Calu3 (cell line): ENCODE measurements around the gene RABGAP1L. TPM values are rescaled to one million over a fixed set of nuclear protein-coding genes. Genes with fewer than 3 reads are reported as not detected.
"Not testable (repeated sequence)": the region's sequence is repeated elsewhere in the genome, so short reads cannot be mapped to it uniquely, and the experiment has no call there.

Source experiments
- BruUV-seq: library from RNA; stranded (reverse); fragments of 400-500 nt; replicated peaks from 2 replicates; lab custom pipeline; 2021; lab: Mats Ljungman, UMichigan
- CTCF ChIA-PET: fragments of 300-600 bp; sonication (Branson Sonifier 250); formaldehyde crosslinking; loops from one replicate; lab custom pipeline; 2022; ENCODE audit warnings: antibody characterized with exemption; lab: Charles Lee
- DNase-seq: peaks from one replicate; pipeline ENCODE4 v3.0.0; 2022
- H3K27ac Mint-ChIP-seq: one replicate; pipeline ENCODE4 v1.8.0; 2022; ENCODE audit warnings: mixed read lengths; ENCODE audit not compliant: unreplicated experiment
- H3K27me3 Mint-ChIP-seq: one replicate; pipeline ENCODE4 v1.8.0; 2022; ENCODE audit warnings: mixed read lengths; ENCODE audit not compliant: unreplicated experiment
- H3K36me3 Mint-ChIP-seq: one replicate; pipeline ENCODE4 v1.8.0; 2022; ENCODE audit warnings: mild to moderate bottlenecking, moderate library complexity, mixed read lengths; ENCODE audit not compliant: insufficient read depth, unreplicated experiment
- H3K4me1 Mint-ChIP-seq: one replicate; pipeline ENCODE4 v1.8.0; 2022; ENCODE audit warnings: mild to moderate bottlenecking, low read depth, mixed read lengths; ENCODE audit not compliant: unreplicated experiment
- H3K4me3 Mint-ChIP-seq: one replicate; pipeline ENCODE4 v1.8.0; 2022; ENCODE audit warnings: mild to moderate bottlenecking, low read depth, moderate library complexity, mixed read lengths; ENCODE audit not compliant: unreplicated experiment
- H3K9me3 Mint-ChIP-seq: one replicate; pipeline ENCODE4 v1.8.0; 2022; ENCODE audit warnings: low read depth, mixed read lengths; ENCODE audit not compliant: unreplicated experiment
- intact Hi-C: fragments of 100-400 bp; cut with micrococcal nuclease; formaldehyde crosslinking; loops from one replicate; pipeline ENCODE4 v1.10.0; 2022; ENCODE audit not compliant: unreplicated experiment
- total RNA-seq: library from RNA; stranded (reverse); gene quantifications from 2 replicates; pipeline ENCODE4 v1.2.3, GENCODE V29; 2022
- TF ChIP-seq, protein P1 (sequence below): fragments of 200-600 bp; IDR thresholded peaks from one replicate; pipeline ENCODE4 v1.8.0; 2022; ENCODE audit warnings: antibody characterized with exemption; ENCODE audit not compliant: unreplicated experiment

Gene RABGAP1L
- total RNA-seq, 1 experiment from 2014 or later: 135 TPM

DNA sequence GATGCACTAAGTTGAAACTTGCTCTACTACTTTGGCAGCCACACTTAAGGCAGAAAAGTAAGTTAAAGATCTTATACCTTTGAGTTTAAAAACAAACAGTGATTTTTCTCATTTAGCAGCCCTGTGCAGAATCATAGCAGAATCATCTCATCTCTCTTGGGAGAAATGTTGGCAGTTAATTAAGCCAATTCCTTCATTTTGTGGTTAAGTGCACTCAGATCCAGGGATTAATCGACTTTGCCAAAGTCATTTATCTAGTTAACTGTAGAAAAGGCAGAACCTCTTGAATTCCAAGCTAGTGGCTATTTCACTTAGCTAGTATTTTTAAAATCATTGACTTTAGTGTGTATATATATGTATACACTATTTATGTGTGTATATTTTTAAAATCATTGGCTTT, 413.5 kb downstream of the RABGAP1L start:
- H3K9me3 Mint-ChIP-seq: peaks cover 3% of the 10 kb centered on the region
- TF ChIP-seq, protein P1, sequence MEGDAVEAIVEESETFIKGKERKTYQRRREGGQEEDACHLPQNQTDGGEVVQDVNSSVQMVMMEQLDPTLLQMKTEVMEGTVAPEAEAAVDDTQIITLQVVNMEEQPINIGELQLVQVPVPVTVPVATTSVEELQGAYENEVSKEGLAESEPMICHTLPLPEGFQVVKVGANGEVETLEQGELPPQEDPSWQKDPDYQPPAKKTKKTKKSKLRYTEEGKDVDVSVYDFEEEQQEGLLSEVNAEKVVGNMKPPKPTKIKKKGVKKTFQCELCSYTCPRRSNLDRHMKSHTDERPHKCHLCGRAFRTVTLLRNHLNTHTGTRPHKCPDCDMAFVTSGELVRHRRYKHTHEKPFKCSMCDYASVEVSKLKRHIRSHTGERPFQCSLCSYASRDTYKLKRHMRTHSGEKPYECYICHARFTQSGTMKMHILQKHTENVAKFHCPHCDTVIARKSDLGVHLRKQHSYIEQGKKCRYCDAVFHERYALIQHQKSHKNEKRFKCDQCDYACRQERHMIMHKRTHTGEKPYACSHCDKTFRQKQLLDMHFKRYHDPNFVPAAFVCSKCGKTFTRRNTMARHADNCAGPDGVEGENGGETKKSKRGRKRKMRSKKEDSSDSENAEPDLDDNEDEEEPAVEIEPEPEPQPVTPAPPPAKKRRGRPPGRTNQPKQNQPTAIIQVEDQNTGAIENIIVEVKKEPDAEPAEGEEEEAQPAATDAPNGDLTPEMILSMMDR: no peak
- no peak for DNase-seq
- H3K4me3 Mint-ChIP-seq: no peak overlapping the region
- H3K36me3 Mint-ChIP-seq: no peaks in the 10 kb centered on the region
- CTCF ChIA-PET: no interaction called here
- H3K27ac Mint-ChIP-seq: no peak overlapping the region
- intact Hi-C loops: no loop called here
- no peaks in the 10 kb centered on the region for H3K27me3 Mint-ChIP-seq
- no peaks in the 10 kb centered on the region for H3K4me1 Mint-ChIP-seq
- no TSS peak for BruUV-seq

DNA sequence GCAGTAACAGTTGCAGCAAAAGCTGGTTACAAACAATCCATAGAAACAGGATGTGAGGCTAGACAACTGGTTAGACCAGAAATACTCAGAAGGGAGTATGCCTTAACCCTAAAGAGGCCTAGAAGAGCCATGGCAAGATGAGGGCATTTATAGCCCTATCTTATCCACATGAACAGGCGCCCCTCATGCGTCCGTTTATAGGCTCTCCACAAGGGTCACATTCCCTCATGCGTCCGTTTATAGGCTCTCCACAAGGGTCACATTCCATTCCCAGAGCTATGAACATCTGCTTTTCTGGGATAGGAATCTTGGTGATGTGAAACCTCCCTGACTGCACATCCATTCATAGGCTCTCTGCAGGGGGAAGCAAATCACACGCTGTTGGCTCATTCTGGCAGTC, 416.8 kb downstream of the RABGAP1L start:
- H3K36me3 Mint-ChIP-seq, H3K4me1 Mint-ChIP-seq, BruUV-seq, H3K9me3 Mint-ChIP-seq, H3K27me3 Mint-ChIP-seq, H3K27ac Mint-ChIP-seq, DNase-seq, H3K4me3 Mint-ChIP-seq, intact Hi-C loops, CTCF ChIA-PET: not testable (repeated sequence)

DNA sequence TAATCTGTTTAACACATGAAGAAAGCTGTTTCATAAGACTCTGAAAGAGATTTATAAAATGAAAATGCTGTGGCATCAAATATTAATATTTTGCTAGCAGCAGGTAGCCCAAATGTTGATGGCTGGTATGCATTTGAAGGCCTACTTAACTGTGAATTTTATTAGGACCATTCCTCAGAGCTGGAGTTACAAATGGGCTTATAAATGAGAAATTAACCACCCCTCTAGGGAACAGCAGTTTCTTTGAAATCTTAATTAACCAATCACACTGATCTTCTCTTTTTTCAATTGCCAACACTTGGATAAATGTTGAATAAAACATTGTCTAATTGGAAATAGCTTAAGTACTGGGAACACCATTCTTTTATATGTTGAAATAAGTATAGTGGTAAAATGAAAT, 418.4 kb downstream of the RABGAP1L start:
- Mint-ChIP-seq H3K36me3 (no peaks in the 10 kb centered on the region), H3K27ac (no peak overlapping the region), H3K9me3 (peaks cover 3% of the 10 kb centered on the region), H3K4me1 (no peaks in the 10 kb centered on the region), H3K4me3 (no peak overlapping the region), H3K27me3 (no peaks in the 10 kb centered on the region)
- CTCF ChIA-PET: no interaction called here
- DNase-seq: no peak
- intact Hi-C loops: no loop called here
- TF ChIP-seq, protein P1: no peak
- BruUV-seq: no TSS peak

DNA sequence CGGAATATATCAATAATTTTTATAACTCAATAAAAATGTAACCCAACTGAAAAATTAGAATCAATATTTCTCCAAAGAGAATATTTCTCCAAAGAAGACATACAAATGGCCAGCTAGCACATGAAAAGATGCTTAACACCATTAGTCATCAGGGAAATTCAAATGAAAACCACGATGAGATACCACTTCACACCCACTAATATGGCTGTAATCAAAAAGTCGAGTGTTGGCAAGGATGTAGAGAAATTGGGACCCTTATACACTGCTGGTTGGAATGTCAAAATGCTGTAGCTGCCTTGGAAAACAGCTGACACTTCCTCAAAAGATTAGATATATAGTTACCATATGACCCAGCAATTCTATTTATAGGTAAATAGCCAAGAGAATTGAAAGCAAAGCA, 421.5 kb downstream of the RABGAP1L start:
- TF ChIP-seq, protein P1: no peak
- no peak overlapping the region for H3K4me3 Mint-ChIP-seq
- intact Hi-C loops: no loop called here
- H3K36me3 Mint-ChIP-seq: no peaks in the 10 kb centered on the region
- no peaks in the 10 kb centered on the region for H3K4me1 Mint-ChIP-seq
- no peaks in the 10 kb centered on the region for H3K9me3 Mint-ChIP-seq
- BruUV-seq: no TSS peak
- CTCF ChIA-PET: no interaction called here
- no peaks in the 10 kb centered on the region for H3K27me3 Mint-ChIP-seq
- no peak for DNase-seq
- H3K27ac Mint-ChIP-seq: no peak overlapping the region

DNA sequence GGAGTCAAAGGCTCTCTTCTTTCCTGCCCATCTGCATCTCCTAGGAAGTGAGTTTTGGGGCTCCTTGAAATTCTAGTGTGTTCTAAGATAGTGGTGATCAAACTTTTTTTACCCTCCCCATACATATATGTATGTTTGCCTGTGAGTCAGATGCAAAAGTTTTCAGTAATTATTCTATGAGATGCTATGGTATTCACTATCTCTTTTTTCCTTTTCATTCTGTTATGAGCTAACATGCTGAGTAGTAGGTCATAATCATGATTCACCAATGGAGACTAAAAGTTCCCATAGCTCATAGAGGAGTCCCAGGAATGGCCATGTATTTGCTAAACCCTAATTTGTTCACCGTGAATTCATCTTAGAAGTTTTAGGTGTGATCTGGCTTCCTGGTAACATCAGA, 424.0 kb downstream of the RABGAP1L start:
- no TSS peak for BruUV-seq
- no peak for DNase-seq
- H3K27me3 Mint-ChIP-seq: no peaks in the 10 kb centered on the region

More for the DNA sequence above, 424.0 kb downstream of the RABGAP1L start:
- Mint-ChIP-seq H3K4me1 (no peaks in the 10 kb centered on the region), H3K27ac (no peak overlapping the region), H3K9me3 (no peaks in the 10 kb centered on the region), H3K4me3 (no peak overlapping the region), H3K36me3 (no peaks in the 10 kb centered on the region)
- intact Hi-C loops: no loop called here
- CTCF ChIA-PET: no interaction called here
- TF ChIP-seq, protein P1: no peak
